GM21717 (cell line): Measurements from ENCODE around the gene GBP5.

Experiments
- ATAC-seq: cut with Tn5 transposase; IDR thresholded peaks from one replicate; pipeline ENCODE4 v1.9.1; 2021; ENCODE audit warnings: mild to moderate bottlenecking, moderate library complexity; ENCODE audit not compliant: unreplicated experiment

GBP5 gene

GRCh38 chr1:89272269-89273041 is at the start of gene GBP5:
Gene GBP5 (minus strand): TSS chr1:89272860. CDS start chr1:89269555, 3,305 bp downstream.
- ATAC-seq, result peak; percentile 87

GRCh38 chr1:89322402-89322801 is 49.7 kb upstream of the GBP5 start:
- no peak for ATAC-seq

- ATAC-seq, result no peak
These were observed 39.9 kb upstream of the GBP5 start for GRCh38 chr1:89312572-89312971.

GRCh38 chr1:89311757-89312156 is 39.1 kb upstream of the GBP5 start:
- ATAC-seq, result no peak

GRCh38 chr1:89310976-89311375 is 38.3 kb upstream of the GBP5 start:
- no peak for ATAC-seq

- ATAC-seq, result peak; percentile 80
These were observed 37.8 kb upstream of the GBP5 start for GRCh38 chr1:89310505-89310904.

GRCh38 chr1:89309828-89310227 is 37.2 kb upstream of the GBP5 start:
- no peak for ATAC-seq

- ATAC-seq, result no peak
These were observed 33.6 kb upstream of the GBP5 start for GRCh38 chr1:89306273-89306672.

GRCh38 chr1:89305493-89305892 is 32.8 kb upstream of the GBP5 start:
- no peak for ATAC-seq

- no peak for ATAC-seq
These were observed 32.0 kb upstream of the GBP5 start for GRCh38 chr1:89304572-89305230.

- ATAC-seq, result no peak
These were observed 30.2 kb upstream of the GBP5 start for GRCh38 chr1:89302697-89303332.

GRCh38 chr1:89299739-89300463 is 27.2 kb upstream of the GBP5 start:
- peak; percentile 94 for ATAC-seq

- ATAC-seq, result peak; percentile 39
These were observed 25.8 kb upstream of the GBP5 start for GRCh38 chr1:89298461-89298860.

- ATAC-seq, result no peak
These were observed 22.5 kb upstream of the GBP5 start for GRCh38 chr1:89295187-89295586.

- no peak for ATAC-seq
These were observed 18.6 kb upstream of the GBP5 start for GRCh38 chr1:89291276-89291675.

- no peak for ATAC-seq
These were observed 15.3 kb upstream of the GBP5 start for GRCh38 chr1:89288051-89288340.

GRCh38 chr1:89287181-89288050 is 14.8 kb upstream of the GBP5 start:
- peak; percentile 21 for ATAC-seq

- ATAC-seq, result peak; percentile 92
These were observed 14.0 kb upstream of the GBP5 start for GRCh38 chr1:89286549-89287180.

- ATAC-seq, result no peak
These were observed 13.2 kb upstream of the GBP5 start for GRCh38 chr1:89285745-89286380.
